ENCODE data around the gene MED7. TPM values are rescaled to one million over a fixed set of nuclear protein-coding genes. Genes with fewer than 3 reads are reported as not detected.

The MED7 gene
- total and polyA plus RNA-seq, 2 of the 8 experiments (the other 6 are each of a cell fraction or from before 2014, with no cell fraction given), result 6.9 to 9.5 TPM

GRCh38 chr5:157186309-157187045 is 43.8 kb upstream of the MED7 start (continued):
- TF ChIP-seq, protein P1, sequence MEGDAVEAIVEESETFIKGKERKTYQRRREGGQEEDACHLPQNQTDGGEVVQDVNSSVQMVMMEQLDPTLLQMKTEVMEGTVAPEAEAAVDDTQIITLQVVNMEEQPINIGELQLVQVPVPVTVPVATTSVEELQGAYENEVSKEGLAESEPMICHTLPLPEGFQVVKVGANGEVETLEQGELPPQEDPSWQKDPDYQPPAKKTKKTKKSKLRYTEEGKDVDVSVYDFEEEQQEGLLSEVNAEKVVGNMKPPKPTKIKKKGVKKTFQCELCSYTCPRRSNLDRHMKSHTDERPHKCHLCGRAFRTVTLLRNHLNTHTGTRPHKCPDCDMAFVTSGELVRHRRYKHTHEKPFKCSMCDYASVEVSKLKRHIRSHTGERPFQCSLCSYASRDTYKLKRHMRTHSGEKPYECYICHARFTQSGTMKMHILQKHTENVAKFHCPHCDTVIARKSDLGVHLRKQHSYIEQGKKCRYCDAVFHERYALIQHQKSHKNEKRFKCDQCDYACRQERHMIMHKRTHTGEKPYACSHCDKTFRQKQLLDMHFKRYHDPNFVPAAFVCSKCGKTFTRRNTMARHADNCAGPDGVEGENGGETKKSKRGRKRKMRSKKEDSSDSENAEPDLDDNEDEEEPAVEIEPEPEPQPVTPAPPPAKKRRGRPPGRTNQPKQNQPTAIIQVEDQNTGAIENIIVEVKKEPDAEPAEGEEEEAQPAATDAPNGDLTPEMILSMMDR (IDR thresholded peaks at IDR 0.05; ENCODE audit: control extremely low read depth in 1 of 3, insufficient read depth in 1 of 3, low read depth in 1 of 3, low read length in 3 of 3), result no peak
- no peak for TF ChIP-seq JUN (IDR thresholded peaks at IDR 0.05; ENCODE audit: low read depth, low read length)
- TF ChIP-seq EZH2 (IDR thresholded peaks at IDR 0.05; ENCODE audit: low read depth, low read length, severe bottlenecking), result no peak
- no peak for TF ChIP-seq MAX (IDR thresholded peaks at IDR 0.05)
- TF ChIP-seq CTBP2 (IDR thresholded peaks at IDR 0.05; ENCODE audit: borderline replicate concordance, insufficient read depth, insufficient read length, low read length), result no peak
- no peak for TF ChIP-seq CHD2 (IDR thresholded peaks at IDR 0.05; ENCODE audit: low read length)
- no peak for TF ChIP-seq ATF3 (IDR thresholded peaks at IDR 0.05; ENCODE audit: insufficient read depth, low read depth, low read length)
- TF ChIP-seq TCF12 (IDR thresholded peaks at IDR 0.05; ENCODE audit: low read depth, low read length), result no peak
- no peak for TF ChIP-seq POU5F1 (IDR thresholded peaks at IDR 0.05; ENCODE audit: low read depth, low read length)
